Measurements from ENCODE around the gene ATP2A1.
"Not testable (repeated sequence)": the region's sequence is repeated elsewhere in the genome, so short reads cannot be mapped to it uniquely, and the experiment has no call there.

The ATP2A1 gene

GRCh38 chr16:28883221-28883996 lies 5.1 kb downstream of the ATP2A1 start:
- H2BK5ac ChIP-seq (ENCODE audit: low read depth, low read length, poor library complexity): no peak overlapping the region
- no peak overlapping the region for H2BK120ac ChIP-seq (ENCODE audit: insufficient read depth, low read length, poor library complexity)
- peaks cover 2 to 3% of the 10 kb centered on the region in 2 experiments for H3K36me3 ChIP-seq (ENCODE audit: control insufficient read depth in 1 of 2, insufficient read depth in 2 of 2, low read length in 2 of 2)
- H4K91ac ChIP-seq (ENCODE audit: low read depth, low read length): no peak overlapping the region
- DNase-seq: no peak
- no peak overlapping the region for H3K9ac ChIP-seq (ENCODE audit: low read length)
- H3K4ac ChIP-seq (ENCODE audit: low read depth, low read length): no peak overlapping the region
- no CpG with 5 or more reads among the region's 25 CpGs for WGBS (ENCODE audit: extremely low coverage, insufficient coverage, insufficient read length)
- no peak overlapping the region for H4K12ac ChIP-seq (ENCODE audit: low read depth, low read length)
- no peak overlapping the region for H3K27ac ChIP-seq (ENCODE audit: low read depth, low read length)
- H3K18ac ChIP-seq (ENCODE audit: low read length): no peak overlapping the region
- H2BK12ac ChIP-seq (ENCODE audit: low read length): no peak overlapping the region
- H3K79me2 ChIP-seq (ENCODE audit: control insufficient read depth, insufficient read depth, low read length, poor library complexity): no peaks in the 10 kb centered on the region
- no peak overlapping the region for H3K14ac ChIP-seq (ENCODE audit: low read length)
- no peak overlapping the region for H2AFZ ChIP-seq (ENCODE audit: insufficient read depth, low read length, poor library complexity)
- H3K27me3 ChIP-seq (ENCODE audit: insufficient read depth, low read length): peaks cover 18% of the 10 kb centered on the region
- peaks cover 5% of the 10 kb centered on the region for H3K9me3 ChIP-seq (ENCODE audit: insufficient read depth, low read depth, low read length)
- H2AK5ac ChIP-seq (ENCODE audit: low read length): no peak overlapping the region
- H3K4me1 ChIP-seq (ENCODE audit: control insufficient read depth in 1 of 2, insufficient read depth in 2 of 2, low read length in 2 of 2): peaks cover 9 to 13% of the 10 kb centered on the region in 2 experiments
- no peaks in the 10 kb centered on the region for H3K79me1 ChIP-seq (ENCODE audit: low read length)
- H3K23ac ChIP-seq (ENCODE audit: low read length): no peak overlapping the region
- H4K8ac ChIP-seq (ENCODE audit: low read depth, low read length): no peak overlapping the region
- H3K4me2 ChIP-seq (ENCODE audit: low read length): no peak overlapping the region
- H3K4me3 ChIP-seq (ENCODE audit: low read depth, low read length): no peak overlapping the region

GRCh38 chr16:28884045-28884444 lies 5.8 kb downstream of the ATP2A1 start:
- Histone ChIP-seq H3K4me1 (ENCODE audit: control insufficient read depth in 1 of 2, insufficient read depth in 2 of 2, low read length in 2 of 2) (peaks cover 9 to 13% of the 10 kb centered on the region in 2 experiments), H2AFZ (ENCODE audit: insufficient read depth, low read length, poor library complexity) (no peak overlapping the region), H3K9ac (ENCODE audit: low read length) (no peak overlapping the region), H3K27me3 (ENCODE audit: insufficient read depth, low read length) (peaks cover 18% of the 10 kb centered on the region), H3K4me2 (ENCODE audit: low read length) (no peak overlapping the region), H3K36me3 (ENCODE audit: control insufficient read depth in 1 of 2, insufficient read depth in 2 of 2, low read length in 2 of 2) (peaks cover 3 to 5% of the 10 kb centered on the region in 2 experiments), H3K9me3 (ENCODE audit: insufficient read depth, low read depth, low read length) (peaks cover 7% of the 10 kb centered on the region), H2AK5ac (ENCODE audit: low read length) (no peak overlapping the region), H3K4me3 (ENCODE audit: low read depth, low read length) (no peak overlapping the region), H4K12ac (ENCODE audit: low read depth, low read length) (no peak overlapping the region), H3K79me2 (ENCODE audit: control insufficient read depth, insufficient read depth, low read length, poor library complexity) (no peaks in the 10 kb centered on the region), H4K8ac (ENCODE audit: low read depth, low read length) (no peak overlapping the region), H2BK5ac (ENCODE audit: low read depth, low read length, poor library complexity) (no peak overlapping the region), H2BK120ac (ENCODE audit: insufficient read depth, low read length, poor library complexity) (no peak overlapping the region), H4K91ac (ENCODE audit: low read depth, low read length) (no peak overlapping the region), H3K79me1 (ENCODE audit: low read length) (no peaks in the 10 kb centered on the region), H3K27ac (ENCODE audit: low read depth, low read length) (no peak overlapping the region), H3K23ac (ENCODE audit: low read length) (no peak overlapping the region), H3K4ac (ENCODE audit: low read depth, low read length) (no peak overlapping the region), H3K18ac (ENCODE audit: low read length) (no peak overlapping the region), H3K14ac (ENCODE audit: low read length) (no peak overlapping the region), H2BK12ac (ENCODE audit: low read length) (no peak overlapping the region)
- DNase-seq: no peak
- WGBS (ENCODE audit: extremely low coverage, insufficient coverage, insufficient read length): no CpG with 5 or more reads among the region's 6 CpGs

GRCh38 chr16:28886945-28887344 lies 8.7 kb downstream of the ATP2A1 start:
- Histone ChIP-seq H4K12ac (ENCODE audit: low read depth, low read length) (no peak overlapping the region), H3K79me1 (ENCODE audit: low read length) (no peaks in the 10 kb centered on the region), H3K36me3 (ENCODE audit: control insufficient read depth in 1 of 2, insufficient read depth in 2 of 2, low read length in 2 of 2) (peaks cover 3 to 5% of the 10 kb centered on the region in 2 experiments), H3K4me3 (ENCODE audit: low read depth, low read length) (no peak overlapping the region), H3K27me3 (ENCODE audit: insufficient read depth, low read length) (no peaks in the 10 kb centered on the region), H4K91ac (ENCODE audit: low read depth, low read length) (no peak overlapping the region), H3K18ac (ENCODE audit: low read length) (no peak overlapping the region), H3K9ac (ENCODE audit: low read length) (no peak overlapping the region), H2BK5ac (ENCODE audit: low read depth, low read length, poor library complexity) (no peak overlapping the region), H3K4me1 (ENCODE audit: control insufficient read depth in 1 of 2, insufficient read depth in 2 of 2, low read length in 2 of 2) (no peaks in the 10 kb centered on the region), H3K4me2 (ENCODE audit: low read length) (no peak overlapping the region), H4K8ac (ENCODE audit: low read depth, low read length) (no peak overlapping the region), H3K79me2 (ENCODE audit: control insufficient read depth, insufficient read depth, low read length, poor library complexity) (no peaks in the 10 kb centered on the region), H3K9me3 (ENCODE audit: insufficient read depth, low read depth, low read length) (peaks cover 2% of the 10 kb centered on the region), H3K4ac (ENCODE audit: low read depth, low read length) (no peak overlapping the region), H2AK5ac (ENCODE audit: low read length) (no peak overlapping the region), H2AFZ (ENCODE audit: insufficient read depth, low read length, poor library complexity) (no peak overlapping the region), H3K14ac (ENCODE audit: low read length) (no peak overlapping the region), H3K27ac (ENCODE audit: low read depth, low read length) (no peak overlapping the region), H2BK12ac (ENCODE audit: low read length) (no peak overlapping the region), H2BK120ac (ENCODE audit: insufficient read depth, low read length, poor library complexity) (no peak overlapping the region), H3K23ac (ENCODE audit: low read length) (no peak overlapping the region)
- no CpG with 5 or more reads among the region's 10 CpGs for WGBS (ENCODE audit: extremely low coverage, insufficient coverage, insufficient read length)
- no peak for DNase-seq

GRCh38 chr16:28890355-28890754 lies 12.1 kb downstream of the ATP2A1 start:
- H3K4me1 ChIP-seq (ENCODE audit: control insufficient read depth in 1 of 2, insufficient read depth in 2 of 2, low read length in 2 of 2); H3K23ac ChIP-seq (ENCODE audit: low read length); H2AFZ ChIP-seq (ENCODE audit: insufficient read depth, low read length, poor library complexity); H2BK120ac ChIP-seq (ENCODE audit: insufficient read depth, low read length, poor library complexity); H3K4me2 ChIP-seq (ENCODE audit: low read length); H3K9me3 ChIP-seq (ENCODE audit: insufficient read depth, low read depth, low read length); H3K18ac ChIP-seq (ENCODE audit: low read length); H3K79me2 ChIP-seq (ENCODE audit: control insufficient read depth, insufficient read depth, low read length, poor library complexity); DNase-seq; H2BK5ac ChIP-seq (ENCODE audit: low read depth, low read length, poor library complexity); H2BK12ac ChIP-seq (ENCODE audit: low read length); H3K79me1 ChIP-seq (ENCODE audit: low read length); H3K14ac ChIP-seq (ENCODE audit: low read length); H4K12ac ChIP-seq (ENCODE audit: low read depth, low read length); H3K36me3 ChIP-seq (ENCODE audit: control insufficient read depth in 1 of 2, insufficient read depth in 2 of 2, low read length in 2 of 2); H3K27ac ChIP-seq (ENCODE audit: low read depth, low read length); H2AK5ac ChIP-seq (ENCODE audit: low read length); H3K27me3 ChIP-seq (ENCODE audit: insufficient read depth, low read length); H3K4ac ChIP-seq (ENCODE audit: low read depth, low read length); H4K91ac ChIP-seq (ENCODE audit: low read depth, low read length); H3K4me3 ChIP-seq (ENCODE audit: low read depth, low read length); H3K9ac ChIP-seq (ENCODE audit: low read length); H4K8ac ChIP-seq (ENCODE audit: low read depth, low read length): not testable (repeated sequence)
- WGBS (ENCODE audit: extremely low coverage, insufficient coverage, insufficient read length): no CpG with 5 or more reads among the region's 5 CpGs

Data from trophoblast cell (in vitro differentiated cells and primary cell).